GM21526 (cell line): Measurements from ENCODE around the gene GNA12.

Source experiments
- ATAC-seq: cut with Tn5 transposase; IDR thresholded peaks from one replicate; pipeline ENCODE4 v1.9.1; 2021; ENCODE audit warnings: moderate library complexity; ENCODE audit not compliant: unreplicated experiment, low FRiP score

GNA12 gene

GRCh38 chr7:2819161-2819953 lies 24.8 kb downstream of the GNA12 start:
- no peak for ATAC-seq

- ATAC-seq: no peak
These were observed 25.5 kb downstream of the GNA12 start for GRCh38 chr7:2818653-2819052.

- no peak for ATAC-seq
These were observed 26.0 kb downstream of the GNA12 start for GRCh38 chr7:2818121-2818520.

DNA sequence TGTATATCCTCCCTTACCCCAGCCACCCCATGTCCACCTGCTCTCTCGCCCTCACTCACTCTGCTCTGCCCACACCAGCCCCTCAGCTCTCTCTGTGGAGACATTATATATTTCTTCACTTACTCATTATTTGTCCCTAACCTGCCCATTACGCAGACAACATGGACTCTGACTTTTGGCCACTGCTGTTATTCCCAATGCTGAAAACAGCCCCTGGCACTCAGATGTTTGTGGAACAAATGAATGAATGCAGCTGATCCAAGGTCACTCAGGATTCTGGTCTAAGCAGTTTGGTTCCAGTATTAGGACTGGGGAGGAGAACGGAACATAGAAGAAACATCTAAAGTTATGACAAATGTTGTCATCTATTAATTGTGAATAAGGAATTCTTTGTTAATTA lies 26.7 kb downstream of the GNA12 start:
- ATAC-seq: no peak

DNA sequence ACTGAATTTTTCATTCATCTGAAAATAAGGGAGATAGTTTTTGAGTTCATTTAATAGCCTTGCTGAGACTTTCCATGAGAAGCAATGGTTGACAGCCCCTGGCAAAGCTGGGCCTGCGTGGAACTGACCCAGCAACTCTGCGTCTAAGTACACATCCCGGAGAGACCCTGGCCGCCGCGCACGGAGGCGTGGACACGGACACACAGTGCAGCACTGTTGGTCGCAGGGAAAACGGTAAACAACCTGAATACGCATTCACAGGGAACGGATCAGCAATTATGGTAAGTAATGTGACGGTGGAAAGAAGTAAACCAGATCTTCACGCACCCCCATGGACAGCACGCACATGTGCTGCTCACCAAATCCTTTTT lies 28.2 kb downstream of the GNA12 start:
- no peak for ATAC-seq

DNA sequence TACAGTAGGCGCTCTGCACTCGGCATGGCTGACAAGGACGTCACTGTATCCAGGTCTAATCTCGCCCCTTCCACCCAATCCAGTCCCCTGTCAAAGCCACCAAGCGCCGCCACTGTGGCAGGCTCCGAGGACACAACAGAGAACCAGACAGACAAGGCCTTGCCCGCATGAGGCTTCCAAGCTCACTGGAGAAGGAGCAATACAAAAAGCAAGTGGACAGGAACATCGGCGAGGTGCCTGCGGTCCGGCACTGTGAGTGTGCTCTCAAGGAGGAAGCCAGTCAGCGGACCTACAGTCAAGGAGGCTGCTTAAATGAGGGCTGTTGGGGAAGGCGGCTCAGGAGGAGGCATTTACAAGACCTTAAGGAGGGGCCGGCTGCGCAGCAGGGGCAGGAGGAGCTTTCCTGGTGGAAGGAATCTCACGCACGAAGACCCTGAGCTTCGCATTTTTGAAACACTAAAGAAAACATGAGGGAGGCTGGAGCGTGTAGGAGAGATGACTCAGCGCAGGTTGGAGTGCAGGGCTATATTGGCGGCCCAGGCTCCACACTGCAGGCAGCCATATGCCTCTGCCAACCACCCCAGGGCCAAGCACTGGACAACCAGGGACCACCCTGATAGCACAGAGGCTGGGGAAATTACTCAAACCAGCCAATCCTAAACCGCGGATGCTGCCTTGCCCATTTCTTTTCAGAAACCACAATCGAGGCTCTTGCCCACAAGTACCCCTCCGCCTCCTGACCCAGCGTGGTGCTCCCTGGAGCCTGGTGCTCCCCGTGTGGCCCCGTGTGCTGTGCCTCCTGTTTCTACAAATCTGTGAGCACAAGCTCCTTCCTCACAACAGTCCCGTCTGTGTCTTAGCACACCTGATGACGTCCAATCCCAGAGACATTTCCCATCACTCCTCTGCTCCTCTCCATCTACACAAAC lies 28.9 kb downstream of the GNA12 start:
- no peak for ATAC-seq

GRCh38 chr7:2814186-2814945 lies 29.7 kb downstream of the GNA12 start:
- ATAC-seq: no peak

- no peak for ATAC-seq
These were observed 30.5 kb downstream of the GNA12 start for GRCh38 chr7:2813350-2814185.

- ATAC-seq: no peak
These were observed 31.3 kb downstream of the GNA12 start for GRCh38 chr7:2812831-2813230.

DNA sequence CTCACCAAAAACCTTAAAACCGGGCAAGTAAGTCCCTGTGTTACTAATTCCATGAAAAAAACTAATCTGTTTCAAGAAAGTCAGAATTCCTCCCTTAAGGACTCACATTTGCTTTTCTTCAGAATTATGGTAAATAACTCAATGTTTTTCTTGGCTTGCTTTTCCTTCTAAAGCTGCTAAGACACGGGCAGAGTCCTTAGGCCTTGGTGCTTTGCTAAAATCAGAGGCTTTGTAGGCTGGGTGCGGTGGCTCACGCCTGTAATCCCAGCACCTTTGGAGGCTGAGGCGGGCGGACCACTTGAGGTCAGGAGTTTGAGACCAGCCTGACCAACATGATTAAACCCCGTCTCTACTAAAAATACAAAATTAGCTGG lies 32.0 kb downstream of the GNA12 start:
- ATAC-seq: no peak

GRCh38 chr7:2811476-2812113 lies 32.5 kb downstream of the GNA12 start:
- ATAC-seq: no peak

GRCh38 chr7:2810682-2811415 lies 33.3 kb downstream of the GNA12 start:
- ATAC-seq: no peak

GRCh38 chr7:2809903-2810625 lies 34.0 kb downstream of the GNA12 start:
- ATAC-seq: no peak

DNA sequence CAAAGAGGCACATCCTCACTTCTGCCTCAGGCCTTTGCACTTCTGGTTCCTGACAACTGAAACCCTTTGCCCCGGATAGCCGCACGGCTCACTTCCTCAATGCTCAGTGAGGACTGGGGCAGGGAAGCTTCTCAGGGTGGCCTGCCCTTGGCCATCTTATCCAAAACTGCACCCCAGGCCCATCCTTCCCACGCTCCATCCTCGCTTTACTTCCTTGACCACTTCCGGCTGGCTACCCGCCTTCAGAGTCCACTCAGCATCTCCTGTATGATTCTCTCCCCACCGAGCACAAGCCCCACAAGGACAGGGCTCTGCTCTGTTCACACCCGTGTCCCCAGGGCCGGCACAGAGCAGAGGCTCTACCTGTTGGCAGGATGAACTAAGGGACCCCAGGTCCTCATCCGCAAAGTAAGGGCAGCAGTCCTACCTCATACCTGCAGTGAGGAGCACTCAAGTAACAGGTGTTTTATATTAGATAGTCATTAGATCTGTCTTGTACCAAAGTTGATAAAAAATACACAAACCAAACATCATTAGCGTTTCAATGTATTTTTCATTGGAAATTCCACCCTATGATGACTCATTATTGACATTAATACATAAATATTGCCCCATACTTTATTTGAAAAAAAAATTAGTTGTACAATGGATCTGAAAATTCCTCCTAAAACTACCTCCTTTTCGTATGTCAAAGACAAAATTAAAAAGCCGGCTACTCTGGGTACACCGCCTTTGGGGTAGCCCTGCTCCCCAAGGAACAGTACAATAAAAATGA lies 35.0 kb downstream of the GNA12 start:
- ATAC-seq: no peak

GRCh38 chr7:2807845-2808772 lies 36.0 kb downstream of the GNA12 start:
- no peak for ATAC-seq

DNA sequence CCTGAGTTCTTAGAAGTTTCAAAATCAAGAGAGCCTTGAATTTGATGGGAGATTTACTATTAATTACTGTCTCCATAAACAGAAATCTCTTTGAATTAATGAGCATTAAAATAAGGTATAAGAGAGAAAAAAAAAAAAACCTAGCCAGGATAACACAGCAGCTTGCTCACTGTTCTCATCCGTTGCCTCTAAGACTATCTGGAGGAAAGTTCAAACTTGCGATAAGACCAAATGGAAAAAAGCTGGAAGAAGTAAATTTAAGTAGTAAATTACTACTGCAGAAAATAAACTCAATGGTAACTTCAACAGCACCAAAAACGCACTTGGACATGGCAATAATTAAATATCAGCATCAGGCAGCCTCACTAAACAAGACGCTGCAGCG lies 36.7 kb downstream of the GNA12 start:
- no peak for ATAC-seq

GRCh38 chr7:2806571-2806970 lies 37.5 kb downstream of the GNA12 start:
- ATAC-seq: no peak
